Activated naive CD8-positive, alpha-beta T cell treated with anti-CD3 and anti-CD28 coated beads, Interleukin-2, amount 50 U/mL, for 24 hours (primary cell): Measurements from ENCODE around the gene TPPP.

Source experiments
- ATAC-seq: fragments of 150-1000 bp; cut with Tn5 transposase; one replicate; pipeline ENCODE4 v1.10.0; 2021
- DNase-seq: peaks from one replicate; pipeline ENCODE4 v3.0.0; 2021
- H3K27ac Mint-ChIP-seq: one replicate; pipeline ENCODE4 v1.8.0; 2021; ENCODE audit warnings: mild to moderate bottlenecking, mixed read lengths
- H3K27me3 Mint-ChIP-seq: one replicate; pipeline ENCODE4 v1.8.0; 2021; ENCODE audit warnings: mixed read lengths
- H3K36me3 Mint-ChIP-seq: one replicate; pipeline ENCODE4 v1.8.0; 2021; ENCODE audit warnings: low read depth, mixed read lengths
- H3K4me1 Mint-ChIP-seq: one replicate; pipeline ENCODE4 v1.8.0; 2021; ENCODE audit warnings: mixed read lengths
- H3K4me3 Mint-ChIP-seq: one replicate; pipeline ENCODE4 v1.8.0; 2021; ENCODE audit warnings: mild to moderate bottlenecking, moderate library complexity, mixed read lengths
- H3K9me3 Mint-ChIP-seq: one replicate; pipeline ENCODE4 v1.8.0; 2021; ENCODE audit warnings: mixed read lengths

Gene TPPP

DNA sequence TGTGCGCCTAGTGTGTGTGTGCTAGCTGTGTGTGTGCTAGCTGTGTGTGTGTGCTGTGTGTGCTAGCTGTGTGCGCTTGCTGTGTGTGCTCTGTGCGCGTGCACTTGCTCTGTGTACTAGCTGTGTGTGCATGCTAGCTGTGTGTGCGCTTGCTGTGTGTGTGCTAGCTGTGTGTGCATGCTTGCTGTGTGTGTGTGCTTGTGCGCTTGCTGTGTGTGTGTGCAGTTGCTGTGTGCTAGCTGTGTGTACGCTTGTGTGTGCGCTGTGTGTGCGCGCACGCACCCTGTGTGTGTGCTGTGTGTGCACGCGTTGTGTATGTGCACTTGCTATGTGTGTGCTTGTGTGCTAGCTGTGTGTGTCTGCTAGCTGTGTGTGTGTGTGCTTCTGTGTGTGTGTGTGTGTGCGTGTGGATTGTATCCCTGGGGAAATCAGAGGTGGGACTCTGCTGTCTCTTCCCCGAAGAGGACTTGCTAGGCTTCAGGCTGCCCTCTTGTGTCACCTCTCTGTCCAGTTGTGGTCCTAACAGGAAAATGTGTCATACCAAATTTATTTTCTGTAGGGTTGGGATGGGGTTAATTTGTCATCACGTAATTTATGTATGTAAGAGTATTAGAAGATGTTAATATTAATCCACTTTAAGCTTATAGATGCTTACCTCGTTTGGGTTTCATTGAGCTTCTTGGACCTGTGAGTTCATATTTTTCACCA, 38.9 kb downstream of the TPPP start:
- H3K9me3 Mint-ChIP-seq: no peaks in the 10 kb centered on the region
- DNase-seq: no peak
- H3K36me3 Mint-ChIP-seq: peaks cover 24% of the 10 kb centered on the region
- no peaks in the 10 kb centered on the region for H3K27me3 Mint-ChIP-seq
- no peak overlapping the region for H3K27ac Mint-ChIP-seq
- no peaks in the 10 kb centered on the region for H3K4me1 Mint-ChIP-seq
- no peak for ATAC-seq
- H3K4me3 Mint-ChIP-seq: no peak overlapping the region

DNA sequence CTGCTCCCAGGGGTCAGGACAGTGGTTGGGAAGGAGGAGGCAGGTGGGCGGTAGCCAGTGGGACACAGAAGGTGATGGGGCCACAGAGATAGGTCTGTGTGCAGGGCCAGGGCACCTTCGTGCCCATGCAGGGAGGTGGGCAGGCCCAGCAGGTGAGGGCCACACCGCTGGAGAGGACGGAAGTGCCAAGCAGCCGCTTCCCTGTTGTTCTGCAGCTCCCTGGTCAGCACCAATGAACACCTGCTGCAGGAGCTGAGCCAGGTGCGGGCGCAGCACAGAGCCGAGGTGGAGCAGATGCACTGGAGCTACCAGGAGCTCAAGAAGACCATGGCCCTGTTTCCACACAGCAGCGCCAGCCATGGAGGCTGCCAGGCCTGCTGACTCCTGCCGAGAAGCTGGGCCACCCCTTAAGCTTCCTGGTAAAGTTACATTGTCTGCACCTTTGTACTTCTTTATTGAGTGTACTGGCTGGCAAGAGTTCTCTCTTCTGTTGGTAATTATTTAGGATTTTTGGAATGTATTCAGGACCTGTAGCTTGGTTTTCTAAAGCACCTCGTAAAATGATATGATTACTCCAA, 40.3 kb downstream of the TPPP start:
- no peaks in the 10 kb centered on the region for H3K9me3 Mint-ChIP-seq
- no peaks in the 10 kb centered on the region for H3K4me1 Mint-ChIP-seq
- peaks cover 16% of the 10 kb centered on the region for H3K36me3 Mint-ChIP-seq
- DNase-seq (no peak), ATAC-seq (no peak)
- no peak overlapping the region for H3K4me3 Mint-ChIP-seq
- no peaks in the 10 kb centered on the region for H3K27me3 Mint-ChIP-seq
- H3K27ac Mint-ChIP-seq: no peak overlapping the region

DNA sequence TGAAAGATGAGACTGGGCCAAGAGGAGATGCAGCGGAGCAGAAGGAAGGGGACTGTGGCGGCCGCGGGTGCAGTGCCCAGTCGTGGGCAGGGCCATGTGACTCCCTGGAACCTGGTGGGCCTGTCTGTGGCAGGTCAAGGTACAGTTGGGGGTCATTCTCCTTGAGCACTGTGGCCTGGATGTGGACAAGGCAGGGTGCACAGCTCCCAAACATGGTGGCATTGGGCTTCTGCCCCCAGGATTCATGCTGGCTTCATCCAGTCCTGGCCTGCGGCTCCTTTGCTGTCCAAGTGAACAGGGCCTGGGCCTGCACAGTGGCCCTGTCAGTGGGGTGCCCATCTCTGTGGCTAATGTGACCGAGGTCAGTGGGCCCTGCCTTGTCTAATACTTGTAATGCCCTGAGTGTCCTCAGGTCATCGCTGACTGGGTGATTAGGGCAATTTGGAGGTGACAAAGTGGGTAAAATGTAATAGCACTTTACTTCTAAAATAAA, 41.1 kb downstream of the TPPP start:
- H3K9me3 Mint-ChIP-seq: no peaks in the 10 kb centered on the region
- ATAC-seq (no peak), DNase-seq (no peak)
- no peaks in the 10 kb centered on the region for H3K4me1 Mint-ChIP-seq
- peaks cover 10% of the 10 kb centered on the region for H3K36me3 Mint-ChIP-seq
- H3K27me3 Mint-ChIP-seq: no peaks in the 10 kb centered on the region
- no peak overlapping the region for H3K27ac Mint-ChIP-seq
- no peak overlapping the region for H3K4me3 Mint-ChIP-seq

DNA sequence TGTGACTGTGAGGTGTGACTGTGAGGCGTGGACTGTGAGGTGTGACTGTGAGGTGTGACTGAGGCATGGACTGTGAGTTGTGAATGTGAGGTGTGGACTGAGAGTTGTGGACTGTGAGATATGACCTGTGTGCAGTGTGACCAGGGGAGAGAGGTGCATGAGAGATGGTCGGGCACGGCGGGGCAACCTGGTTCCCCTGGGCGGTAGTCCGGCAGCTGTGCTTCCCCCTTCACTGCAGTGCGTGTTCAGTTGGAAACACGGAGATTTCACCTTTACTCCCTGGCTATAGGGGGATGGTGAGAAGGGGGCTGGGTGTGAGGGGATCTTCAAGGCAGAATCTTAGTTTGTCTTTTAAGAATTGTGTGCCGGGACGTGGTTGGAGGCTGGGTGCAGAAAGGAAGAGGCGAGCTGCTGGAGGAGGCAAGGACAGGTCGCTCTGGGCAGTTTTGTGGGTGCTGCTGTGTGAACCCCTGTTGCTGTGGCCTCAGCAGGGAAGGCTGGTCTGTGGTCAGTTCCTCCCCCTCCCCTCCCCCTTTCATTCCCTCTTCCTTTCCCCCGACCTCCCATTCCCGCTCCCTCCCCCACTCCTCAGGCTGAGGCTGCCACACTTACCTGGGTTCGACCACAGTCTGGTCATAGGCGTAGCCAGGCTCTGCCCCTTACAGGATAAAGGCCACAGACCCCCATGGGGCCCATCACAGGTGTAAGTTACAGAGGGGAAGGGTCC, 41.7 kb downstream of the TPPP start:
- Mint-ChIP-seq H3K4me1 (no peaks in the 10 kb centered on the region), H3K27ac (no peak overlapping the region), H3K36me3 (peaks cover 7% of the 10 kb centered on the region), H3K9me3 (no peaks in the 10 kb centered on the region), H3K4me3 (no peak overlapping the region), H3K27me3 (no peaks in the 10 kb centered on the region)
- DNase-seq (no peak), ATAC-seq (no peak)

DNA sequence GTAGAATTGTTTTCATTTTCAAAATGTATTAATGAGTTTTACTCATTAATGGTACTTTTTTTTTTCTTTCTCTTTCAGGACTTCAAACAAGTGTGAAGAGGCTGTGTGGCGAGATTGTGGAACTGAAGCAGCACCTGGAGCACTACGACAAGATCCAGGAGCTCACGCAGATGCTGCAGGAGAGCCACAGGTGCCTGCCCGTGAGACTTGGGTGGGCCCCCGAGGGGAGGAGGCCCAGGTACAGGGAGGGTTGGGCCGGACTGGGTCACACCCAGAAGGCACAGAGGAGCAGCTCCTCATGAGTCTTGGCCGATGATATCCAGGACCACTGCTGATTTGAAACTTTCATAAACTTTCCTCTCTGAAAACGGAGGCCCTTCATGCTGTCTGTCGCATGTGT, 45.4 kb downstream of the TPPP start:
- DNase-seq (no peak), ATAC-seq (no peak)
- peaks cover 2% of the 10 kb centered on the region for H3K4me1 Mint-ChIP-seq
- no peak overlapping the region for H3K4me3 Mint-ChIP-seq
- H3K36me3 Mint-ChIP-seq: peaks cover 18% of the 10 kb centered on the region
- H3K27me3 Mint-ChIP-seq: no peaks in the 10 kb centered on the region
- no peaks in the 10 kb centered on the region for H3K9me3 Mint-ChIP-seq
- H3K27ac Mint-ChIP-seq: no peak overlapping the region

DNA sequence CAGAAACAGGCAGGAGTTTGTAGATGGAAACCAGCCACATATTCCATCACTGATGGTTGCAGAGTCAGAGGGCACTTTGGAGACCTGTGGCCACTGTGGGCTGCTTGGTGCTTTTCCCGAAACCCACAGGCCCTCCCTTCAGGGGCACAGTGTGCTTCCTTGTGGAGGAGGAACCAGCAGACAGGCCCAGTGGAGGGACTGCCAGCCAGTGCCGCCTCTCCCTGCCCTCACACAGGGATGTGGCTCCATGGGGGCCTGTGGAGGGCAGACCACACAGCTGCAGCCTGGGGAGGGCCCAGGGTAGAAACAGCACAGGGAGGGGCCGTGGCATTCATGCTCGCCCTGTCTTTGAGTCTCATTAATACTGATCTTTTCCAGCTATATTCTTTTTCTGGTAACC, 45.8 kb downstream of the TPPP start:
- Mint-ChIP-seq H3K4me1 (peaks cover 2% of the 10 kb centered on the region), H3K4me3 (no peak overlapping the region), H3K9me3 (no peaks in the 10 kb centered on the region), H3K36me3 (peaks cover 18% of the 10 kb centered on the region), H3K27ac (no peak overlapping the region), H3K27me3 (no peaks in the 10 kb centered on the region)
- DNase-seq (no peak), ATAC-seq (no peak)

DNA sequence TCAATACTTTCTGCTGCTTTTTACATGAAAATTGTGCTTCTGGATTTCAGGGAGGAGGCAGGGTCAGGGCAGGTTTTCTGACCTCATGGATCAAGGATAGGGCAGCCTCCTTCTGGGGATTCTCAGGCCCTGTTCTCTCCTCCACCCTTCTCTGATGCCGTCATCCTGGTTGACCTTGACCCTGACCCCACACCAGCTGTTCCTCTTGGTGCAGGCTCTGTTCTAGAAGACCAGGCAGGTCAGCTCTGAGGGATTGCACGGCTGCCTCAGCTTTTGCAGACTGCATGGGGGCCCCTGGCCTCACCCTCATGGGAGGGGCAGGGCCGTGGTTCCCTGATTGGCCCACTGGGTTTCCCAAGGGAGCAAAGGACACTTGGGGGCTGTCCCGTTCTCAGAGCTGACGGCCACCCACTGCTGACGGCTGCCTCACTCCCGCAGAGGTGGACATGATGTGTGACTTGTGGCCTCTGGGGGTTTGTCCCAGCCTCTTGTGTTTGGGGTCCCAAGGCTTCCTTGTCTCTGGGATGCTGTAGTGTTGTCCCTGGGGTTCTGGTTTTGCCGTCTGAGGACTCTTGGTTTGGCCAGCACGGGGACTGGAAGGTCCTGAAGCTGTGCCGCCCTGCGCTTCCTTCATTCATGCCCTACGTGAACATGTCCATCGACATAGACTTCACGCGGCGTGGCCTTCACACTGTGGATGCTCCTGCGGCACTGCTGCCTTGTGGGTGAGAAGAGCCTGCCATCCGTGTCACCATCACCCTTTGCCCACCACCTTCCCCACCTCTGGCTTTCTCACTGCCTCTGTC, 46.6 kb downstream of the TPPP start:
- H3K4me1 Mint-ChIP-seq: peaks cover 2% of the 10 kb centered on the region
- ATAC-seq (peak; percentile 24), DNase-seq (no peak)
- no peaks in the 10 kb centered on the region for H3K9me3 Mint-ChIP-seq
- H3K36me3 Mint-ChIP-seq: peaks cover 18% of the 10 kb centered on the region
- no peak overlapping the region for H3K4me3 Mint-ChIP-seq
- H3K27me3 Mint-ChIP-seq: no peaks in the 10 kb centered on the region
- no peak overlapping the region for H3K27ac Mint-ChIP-seq

DNA sequence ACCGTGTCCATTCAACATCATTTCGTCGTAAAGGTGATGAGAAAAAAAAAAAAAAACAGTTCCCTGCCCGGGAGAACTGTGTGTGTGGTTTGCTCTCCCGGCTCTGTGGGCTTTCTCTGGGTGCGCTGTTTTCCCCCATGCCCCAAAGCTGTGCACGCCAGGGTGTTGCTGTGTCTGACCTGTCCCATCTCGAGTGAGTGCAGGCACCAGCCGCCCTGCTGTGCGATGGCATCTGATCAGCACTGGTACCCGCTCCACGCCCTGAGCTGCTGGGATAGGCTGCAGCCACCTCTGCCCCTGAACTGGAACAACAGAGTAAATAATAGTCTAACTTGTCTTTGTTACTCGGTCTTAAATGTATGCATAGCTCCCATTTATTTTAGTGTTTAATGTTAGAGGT, 47.7 kb downstream of the TPPP start:
- H3K27me3 Mint-ChIP-seq: no peaks in the 10 kb centered on the region
- peaks cover 18% of the 10 kb centered on the region for H3K36me3 Mint-ChIP-seq
- peaks cover 2% of the 10 kb centered on the region for H3K4me1 Mint-ChIP-seq
- no peaks in the 10 kb centered on the region for H3K9me3 Mint-ChIP-seq
- no peak for ATAC-seq
- no peak overlapping the region for H3K27ac Mint-ChIP-seq
- no peak overlapping the region for H3K4me3 Mint-ChIP-seq
- no peak for DNase-seq

DNA sequence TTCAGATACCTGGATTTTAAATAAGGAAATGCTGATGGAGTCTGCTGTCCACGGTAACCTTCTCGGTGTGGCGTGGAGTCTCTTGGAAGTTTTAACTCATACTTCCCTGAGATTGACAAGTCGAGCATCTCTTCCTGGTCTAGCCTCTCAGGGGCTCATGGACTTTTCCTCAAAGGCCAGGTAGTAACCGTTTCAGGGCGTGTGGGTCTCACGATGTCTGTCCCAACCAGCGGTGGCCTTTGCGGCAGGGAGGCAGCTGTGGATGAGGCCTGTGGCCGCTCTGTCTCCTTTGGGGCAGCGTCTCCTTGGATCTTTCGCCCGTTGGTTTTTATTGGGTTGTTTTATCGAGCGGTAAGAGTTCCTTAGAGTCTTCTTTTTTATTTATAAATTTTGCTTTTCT, 48.2 kb downstream of the TPPP start:
- DNase-seq: no peak
- H3K27me3 Mint-ChIP-seq: no peaks in the 10 kb centered on the region
- no peak for ATAC-seq
- peaks cover 2% of the 10 kb centered on the region for H3K4me1 Mint-ChIP-seq
- H3K9me3 Mint-ChIP-seq: no peaks in the 10 kb centered on the region
- H3K36me3 Mint-ChIP-seq: peaks cover 21% of the 10 kb centered on the region
- no peak overlapping the region for H3K4me3 Mint-ChIP-seq
- no peak overlapping the region for H3K27ac Mint-ChIP-seq

DNA sequence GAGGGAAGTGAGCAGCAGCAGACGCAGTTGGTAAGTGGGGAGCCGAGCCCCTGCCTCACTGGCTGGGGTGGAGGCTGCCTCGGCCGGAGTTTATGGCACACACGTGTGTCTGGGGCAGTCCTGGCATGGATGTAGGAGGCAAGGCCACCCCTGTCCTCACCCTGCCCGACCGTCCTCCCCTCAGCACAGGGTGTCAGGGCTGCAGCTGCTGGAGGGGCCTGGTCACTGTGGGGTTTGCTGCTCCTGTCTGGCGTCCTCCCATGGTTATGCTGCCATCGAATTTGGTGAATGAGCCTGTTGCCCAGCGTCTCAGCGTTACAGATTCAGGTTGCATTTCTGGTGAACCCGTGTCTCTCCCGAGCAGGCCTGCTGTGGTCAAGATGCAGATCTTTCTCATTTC, 48.6 kb downstream of the TPPP start:
- DNase-seq: no peak
- Mint-ChIP-seq H3K27me3 (no peaks in the 10 kb centered on the region), H3K27ac (no peak overlapping the region), H3K4me1 (peaks cover 2% of the 10 kb centered on the region), H3K4me3 (no peak overlapping the region), H3K36me3 (peaks cover 23% of the 10 kb centered on the region), H3K9me3 (no peaks in the 10 kb centered on the region)
- no peak for ATAC-seq

DNA sequence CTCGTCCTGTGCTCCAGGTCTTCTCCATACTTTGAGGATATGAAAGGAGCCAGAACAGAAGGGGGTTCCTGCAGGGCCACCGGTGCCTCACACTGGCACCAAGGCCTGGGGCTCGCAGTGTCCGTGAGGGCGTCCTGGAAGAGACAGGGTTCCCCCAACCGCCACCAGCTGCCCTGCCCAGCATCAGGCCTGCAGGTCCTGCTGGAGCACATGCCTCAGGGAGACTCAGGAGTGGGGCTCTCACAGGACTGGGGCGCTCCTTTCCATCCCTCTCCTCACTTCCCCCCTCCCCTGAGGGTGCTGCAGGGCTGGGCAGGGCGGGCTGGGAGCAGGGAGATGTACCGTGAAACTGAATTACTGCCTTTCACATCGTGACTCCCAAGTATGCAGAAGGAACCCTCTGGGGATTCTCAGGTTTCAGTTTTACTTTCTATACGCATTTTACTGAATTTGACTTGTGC, 49.3 kb downstream of the TPPP start:
- no peak overlapping the region for H3K27ac Mint-ChIP-seq
- peaks cover 23% of the 10 kb centered on the region for H3K36me3 Mint-ChIP-seq
- no peak for DNase-seq

DNA sequence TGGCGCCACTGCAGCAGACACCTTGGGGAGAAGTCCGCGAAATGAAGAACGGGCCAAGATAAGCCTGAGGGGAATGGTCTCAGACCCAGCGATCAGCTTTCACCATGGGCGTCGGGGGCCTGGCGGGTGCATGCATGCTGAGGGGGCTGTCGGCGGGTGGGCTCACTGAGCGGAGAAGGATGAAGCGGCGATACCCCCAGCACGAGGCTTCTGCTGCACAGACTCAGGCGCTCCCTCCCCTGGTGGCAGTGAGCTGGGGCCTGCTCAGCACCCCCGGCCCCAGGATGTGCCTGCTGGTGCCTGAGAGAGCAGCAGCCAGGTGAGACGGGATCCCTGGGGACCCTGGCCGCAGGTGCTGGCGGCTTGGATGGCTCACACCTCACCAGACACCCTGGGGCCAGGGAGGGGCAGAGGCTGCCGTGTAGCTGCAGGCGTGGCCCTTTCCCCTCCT, 49.8 kb downstream of the TPPP start:
- DNase-seq (no peak), ATAC-seq (no peak)
- Mint-ChIP-seq H3K4me3 (no peak overlapping the region), H3K36me3 (peaks cover 23% of the 10 kb centered on the region), H3K9me3 (no peaks in the 10 kb centered on the region), H3K27ac (no peak overlapping the region), H3K27me3 (no peaks in the 10 kb centered on the region), H3K4me1 (peaks cover 2% of the 10 kb centered on the region)

More for the DNA sequence above, 49.3 kb downstream of the TPPP start:
- no peak for ATAC-seq
- Mint-ChIP-seq H3K27me3 (no peaks in the 10 kb centered on the region), H3K4me1 (peaks cover 2% of the 10 kb centered on the region), H3K9me3 (no peaks in the 10 kb centered on the region), H3K4me3 (no peak overlapping the region)

DNA sequence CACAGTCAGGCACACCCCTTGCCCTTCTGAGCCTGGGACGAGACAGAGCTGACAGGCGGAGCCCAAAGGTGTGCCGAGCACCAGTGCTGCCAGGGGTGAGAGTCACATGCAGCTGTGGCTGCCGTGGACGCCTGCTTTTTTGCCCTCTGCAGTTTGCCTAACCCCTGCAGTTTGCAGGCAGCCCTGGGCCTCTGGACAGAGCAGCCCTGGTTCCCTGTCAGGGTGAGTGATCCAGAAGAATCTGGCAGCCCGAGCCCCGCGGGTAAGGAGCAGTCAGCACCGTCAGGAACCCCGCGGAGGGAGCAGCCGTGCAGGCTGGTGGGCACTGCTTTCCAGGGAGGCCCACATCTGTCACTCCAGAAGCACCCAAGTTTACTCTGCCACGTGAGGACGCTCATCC, 50.7 kb downstream of the TPPP start:
- Mint-ChIP-seq H3K36me3 (peaks cover 25% of the 10 kb centered on the region), H3K9me3 (no peaks in the 10 kb centered on the region), H3K4me3 (no peak overlapping the region), H3K27me3 (no peaks in the 10 kb centered on the region), H3K27ac (no peak overlapping the region), H3K4me1 (peaks cover 2% of the 10 kb centered on the region)
- ATAC-seq (no peak), DNase-seq (no peak)

DNA sequence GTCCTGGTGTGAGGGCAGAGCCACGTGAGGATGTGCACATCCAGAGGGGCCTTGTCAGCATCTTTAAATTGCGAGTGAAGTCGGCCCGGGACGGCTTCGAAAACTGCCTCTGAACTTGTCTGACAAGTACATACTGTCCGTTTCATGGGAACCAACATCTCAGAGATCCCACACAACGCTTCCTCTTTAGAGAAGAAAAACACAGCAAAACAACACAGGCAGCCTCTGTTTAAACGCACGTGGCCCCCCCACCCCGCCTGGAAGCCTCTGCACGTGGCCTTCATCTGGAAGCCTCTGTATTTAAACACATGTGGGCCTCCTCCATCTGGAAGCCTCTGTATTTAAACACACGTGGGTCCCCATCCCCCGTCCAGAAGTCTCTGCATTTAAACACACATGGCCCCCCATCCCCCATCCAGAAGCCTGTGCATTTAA, 51.8 kb downstream of the TPPP start:
- H3K36me3 Mint-ChIP-seq: peaks cover 29% of the 10 kb centered on the region
- no peaks in the 10 kb centered on the region for H3K27me3 Mint-ChIP-seq
- no peak for DNase-seq
- no peak overlapping the region for H3K27ac Mint-ChIP-seq
- peaks cover 2% of the 10 kb centered on the region for H3K4me1 Mint-ChIP-seq
- ATAC-seq: no peak
- no peaks in the 10 kb centered on the region for H3K9me3 Mint-ChIP-seq
- no peak overlapping the region for H3K4me3 Mint-ChIP-seq
